Measurements from ENCODE around the gene FIG4. TPM values are rescaled to one million over a fixed set of nuclear protein-coding genes. Genes with fewer than 3 reads are reported as not detected.

The FIG4 gene
- total and polyA plus RNA-seq, 8 donors: 5.8 to 29.0 (median 7.8) TPM

DNA sequence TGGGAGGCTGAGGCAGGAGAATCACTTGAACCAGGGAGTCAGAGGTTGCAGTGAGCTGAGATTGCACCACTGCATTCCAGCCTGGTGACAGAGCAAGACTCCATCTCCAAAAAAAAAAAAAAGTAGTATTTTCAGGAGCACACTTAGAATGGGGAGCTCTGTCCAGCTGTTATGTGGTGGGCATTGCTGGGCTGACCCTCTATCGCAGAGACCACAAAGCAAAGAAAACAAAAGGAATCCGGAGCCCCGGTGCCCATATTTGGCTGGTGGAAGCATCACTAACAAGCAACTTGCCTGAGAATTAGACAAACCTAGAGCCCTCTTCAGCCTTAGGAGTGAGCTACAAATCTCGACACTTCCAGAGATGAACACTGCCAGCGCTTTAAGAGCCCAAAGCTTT is 149.7 kb downstream of the FIG4 start:
- H3K9me3 ChIP-seq: no peaks in the 10 kb centered on the region
- no peak for DNase-seq
- intact Hi-C loops (cut with DNase I; ENCODE audit: low total_unique reads): no loop called here
- no peaks in the 10 kb centered on the region for H3K36me3 ChIP-seq
- H3K4me3 ChIP-seq: no peak overlapping the region
- TF ChIP-seq POLR2AphosphoS5 (IDR thresholded peaks at IDR 0.05) (no peak), EP300 (IDR thresholded peaks at IDR 0.05) (no peak), POLR2A (IDR thresholded peaks at IDR 0.05) (no peak)
- TF ChIP-seq, protein P1, sequence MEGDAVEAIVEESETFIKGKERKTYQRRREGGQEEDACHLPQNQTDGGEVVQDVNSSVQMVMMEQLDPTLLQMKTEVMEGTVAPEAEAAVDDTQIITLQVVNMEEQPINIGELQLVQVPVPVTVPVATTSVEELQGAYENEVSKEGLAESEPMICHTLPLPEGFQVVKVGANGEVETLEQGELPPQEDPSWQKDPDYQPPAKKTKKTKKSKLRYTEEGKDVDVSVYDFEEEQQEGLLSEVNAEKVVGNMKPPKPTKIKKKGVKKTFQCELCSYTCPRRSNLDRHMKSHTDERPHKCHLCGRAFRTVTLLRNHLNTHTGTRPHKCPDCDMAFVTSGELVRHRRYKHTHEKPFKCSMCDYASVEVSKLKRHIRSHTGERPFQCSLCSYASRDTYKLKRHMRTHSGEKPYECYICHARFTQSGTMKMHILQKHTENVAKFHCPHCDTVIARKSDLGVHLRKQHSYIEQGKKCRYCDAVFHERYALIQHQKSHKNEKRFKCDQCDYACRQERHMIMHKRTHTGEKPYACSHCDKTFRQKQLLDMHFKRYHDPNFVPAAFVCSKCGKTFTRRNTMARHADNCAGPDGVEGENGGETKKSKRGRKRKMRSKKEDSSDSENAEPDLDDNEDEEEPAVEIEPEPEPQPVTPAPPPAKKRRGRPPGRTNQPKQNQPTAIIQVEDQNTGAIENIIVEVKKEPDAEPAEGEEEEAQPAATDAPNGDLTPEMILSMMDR (IDR thresholded peaks at IDR 0.05): no peak
- H3K27me3 ChIP-seq: no peaks in the 10 kb centered on the region
- WGBS, 5 donors: 91 to 94% (median 93%) methylated on average over 5 of the region's 5 CpGs
- no peak overlapping the region for H3K27ac ChIP-seq
- no peaks in the 10 kb centered on the region for H3K4me1 ChIP-seq

DNA sequence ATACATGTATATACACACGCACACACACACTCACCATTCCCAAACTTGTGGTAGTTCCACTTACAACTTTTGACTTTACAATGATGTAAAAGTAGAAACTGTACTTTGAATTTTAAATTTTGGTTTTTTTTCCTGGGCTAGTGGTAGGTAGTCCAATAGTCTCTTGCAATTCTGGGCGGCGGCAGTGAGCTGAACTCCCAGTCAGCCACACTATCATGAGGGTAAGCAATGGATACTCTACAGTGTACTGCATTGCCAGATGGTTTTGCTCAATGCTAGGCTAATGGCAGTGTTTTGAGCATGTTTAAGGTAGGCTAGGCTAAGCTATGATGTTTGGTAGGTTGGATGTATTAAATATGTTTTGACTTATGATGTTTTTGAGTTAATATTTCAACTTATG is 150.8 kb downstream of the FIG4 start:
- no peak for DNase-seq
- Histone ChIP-seq H3K27ac (no peak overlapping the region), H3K27me3 (no peaks in the 10 kb centered on the region), H3K36me3 (no peaks in the 10 kb centered on the region), H3K9me3 (no peaks in the 10 kb centered on the region), H3K4me1 (no peaks in the 10 kb centered on the region), H3K4me3 (no peak overlapping the region)
- no peak for TF ChIP-seq EP300 (IDR thresholded peaks at IDR 0.05)
- TF ChIP-seq, protein P1 (IDR thresholded peaks at IDR 0.05): no peak
- TF ChIP-seq POLR2AphosphoS5 (IDR thresholded peaks at IDR 0.05): no peak
- TF ChIP-seq POLR2A (IDR thresholded peaks at IDR 0.05): no peak
- intact Hi-C loops (cut with DNase I; ENCODE audit: low total_unique reads): no loop called here
- 89 to 98% (median 95%) methylated on average over 3 of the region's 3 CpGs for WGBS, 5 donors

DNA sequence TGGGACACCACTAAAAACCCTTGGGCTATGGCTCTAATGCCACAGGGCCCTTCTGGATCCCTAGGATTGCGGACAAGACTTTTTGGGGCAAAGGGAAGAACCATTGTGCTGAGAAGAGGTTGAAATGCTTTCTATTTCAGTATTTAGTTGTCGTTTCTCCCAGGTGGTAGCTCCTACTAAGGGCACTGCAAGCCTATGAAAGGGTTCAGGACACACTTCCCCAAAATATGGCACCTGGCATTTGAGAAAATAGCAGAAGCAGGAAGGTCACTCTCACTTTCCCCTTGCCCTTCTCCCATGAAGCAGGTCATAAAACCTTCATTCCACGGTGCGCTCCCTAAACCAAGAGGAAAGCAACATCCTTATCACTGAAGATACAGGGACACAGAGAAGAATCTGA is 161.6 kb downstream of the FIG4 start:
- H3K9me3 ChIP-seq: peaks cover 0 to 3% (median 0%) of the 10 kb centered on the region in 4 donors
- H3K27me3 ChIP-seq: no peaks in the 10 kb centered on the region
- intact Hi-C loops (cut with DNase I; ENCODE audit: low total_unique reads): no loop called here

DNA sequence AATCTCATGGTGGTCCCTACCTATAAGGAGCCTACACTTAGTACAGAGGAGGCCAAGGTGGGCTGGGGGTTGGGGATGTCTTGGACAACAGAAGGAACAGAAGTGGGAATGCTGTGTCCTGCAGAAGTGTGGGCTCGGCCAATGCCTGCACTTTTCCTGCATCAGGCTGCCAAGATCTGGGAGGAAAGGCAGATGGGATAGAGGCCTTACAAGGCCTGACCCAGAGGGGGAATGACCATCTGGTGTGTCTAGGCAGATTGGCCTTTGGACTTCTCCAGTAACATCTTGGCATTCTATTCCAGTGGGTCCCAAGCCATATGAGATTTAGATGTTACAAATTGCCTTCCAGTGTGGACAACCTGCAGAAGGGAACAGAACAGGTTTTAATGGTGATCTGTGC is 162.3 kb downstream of the FIG4 start:
- Histone ChIP-seq H3K4me3 (no peak overlapping the region), H3K27ac (no peak overlapping the region), H3K36me3 (no peaks in the 10 kb centered on the region), H3K27me3 (no peaks in the 10 kb centered on the region), H3K9me3 (peaks cover 0 to 3% (median 0%) of the 10 kb centered on the region in 4 donors), H3K4me1 (no peaks in the 10 kb centered on the region)
- WGBS, 5 donors: 71 to 100% (median 83%) methylated on average over 1 of the region's 1 CpG
- intact Hi-C loops (cut with DNase I; ENCODE audit: low total_unique reads): no loop called here
- TF ChIP-seq EP300 (IDR thresholded peaks at IDR 0.05) (no peak), POLR2A (IDR thresholded peaks at IDR 0.05) (no peak), POLR2AphosphoS5 (IDR thresholded peaks at IDR 0.05) (no peak)
- TF ChIP-seq, protein P1 (IDR thresholded peaks at IDR 0.05): no peak
- DNase-seq: no peak

More for the DNA sequence above, 161.6 kb downstream of the FIG4 start:
- no peak for DNase-seq
- 85 to 97% (median 91%) methylated on average over 4 of the region's 4 CpGs for WGBS, 5 donors
- Histone ChIP-seq H3K36me3 (no peaks in the 10 kb centered on the region), H3K27ac (no peak overlapping the region), H3K4me1 (no peaks in the 10 kb centered on the region), H3K4me3 (no peak overlapping the region)
- TF ChIP-seq POLR2AphosphoS5 (IDR thresholded peaks at IDR 0.05) (no peak), POLR2A (IDR thresholded peaks at IDR 0.05) (no peak), EP300 (IDR thresholded peaks at IDR 0.05) (no peak)
- TF ChIP-seq, protein P1 (IDR thresholded peaks at IDR 0.05): no peak

All from stomach (tissue), 9 donors.